Islet precursor cell (in vitro differentiated cells): ENCODE results near the gene TMEM125.

Experiments used
- DNase-seq: peaks from one replicate; pipeline ENCODE4 v3.0.0-alpha.2; 2018

The TMEM125 gene

GRCh38 chr1:43274804-43275180 is 5.0 kb downstream of the TMEM125 start:
- DNase-seq: peak; percentile 36

GRCh38 chr1:43275826-43276620 is 6.2 kb downstream of the TMEM125 start:
- peak; percentile 40 for DNase-seq

- peak; percentile 20 for DNase-seq
These were observed 6.9 kb downstream of the TMEM125 start for GRCh38 chr1:43276673-43277072.

- peak; percentile 32 for DNase-seq
These were observed 7.5 kb downstream of the TMEM125 start for GRCh38 chr1:43277116-43277876.

GRCh38 chr1:43279161-43279560 is 9.4 kb downstream of the TMEM125 start:
- peak; percentile 47 for DNase-seq

- DNase-seq: peak; percentile 45
These were observed 9.9 kb downstream of the TMEM125 start for GRCh38 chr1:43279666-43280065.

- DNase-seq: peak; percentile 21
These were observed 10.9 kb downstream of the TMEM125 start for GRCh38 chr1:43280692-43281091.

GRCh38 chr1:43282220-43283195 is 12.7 kb downstream of the TMEM125 start:
- peak; percentile 25 for DNase-seq

GRCh38 chr1:43284065-43284464 is 14.3 kb downstream of the TMEM125 start:
- no peak for DNase-seq

GRCh38 chr1:43284546-43285110 is 14.8 kb downstream of the TMEM125 start:
- DNase-seq: peak; percentile 40

GRCh38 chr1:43285269-43285990 is 15.6 kb downstream of the TMEM125 start, which contains the start of gene C1orf210:
Gene C1orf210 (minus strand): TSS chr1:43285581. CDS start chr1:43283270, 2,311 bp downstream.
- peak; percentile 92 for DNase-seq

- no peak for DNase-seq
These were observed 16.3 kb downstream of the TMEM125 start for GRCh38 chr1:43286115-43286514.

GRCh38 chr1:43286533-43286932 is 16.8 kb downstream of the TMEM125 start:
- no peak for DNase-seq

GRCh38 chr1:43288058-43288784 is 18.4 kb downstream of the TMEM125 start:
- DNase-seq: no peak

GRCh38 chr1:43288785-43289706 is 19.3 kb downstream of the TMEM125 start:
- no peak for DNase-seq

GRCh38 chr1:43292216-43292615 is 22.4 kb downstream of the TMEM125 start:
- DNase-seq: no peak

- no peak for DNase-seq
These were observed 22.9 kb downstream of the TMEM125 start for GRCh38 chr1:43292679-43293078.

GRCh38 chr1:43293176-43293575 is 23.4 kb downstream of the TMEM125 start:
- DNase-seq: no peak

GRCh38 chr1:43293896-43294760 is 24.3 kb downstream of the TMEM125 start:
- no peak for DNase-seq
